NAMALWA (cell line): ENCODE results near the gene ZRANB3.
A peak's percentile ranks its signal among the peaks of the same experiment; 100 is the strongest.
"Not testable (repeated sequence)": the region's sequence is repeated elsewhere in the genome, so short reads cannot be mapped to it uniquely, and the experiment has no call there.

Experiments used
- DNase-seq: peaks from one replicate; pipeline ENCODE4 v3.0.0-alpha.2; 2015; ENCODE audit warnings: low spot score

ZRANB3 gene

DNA sequence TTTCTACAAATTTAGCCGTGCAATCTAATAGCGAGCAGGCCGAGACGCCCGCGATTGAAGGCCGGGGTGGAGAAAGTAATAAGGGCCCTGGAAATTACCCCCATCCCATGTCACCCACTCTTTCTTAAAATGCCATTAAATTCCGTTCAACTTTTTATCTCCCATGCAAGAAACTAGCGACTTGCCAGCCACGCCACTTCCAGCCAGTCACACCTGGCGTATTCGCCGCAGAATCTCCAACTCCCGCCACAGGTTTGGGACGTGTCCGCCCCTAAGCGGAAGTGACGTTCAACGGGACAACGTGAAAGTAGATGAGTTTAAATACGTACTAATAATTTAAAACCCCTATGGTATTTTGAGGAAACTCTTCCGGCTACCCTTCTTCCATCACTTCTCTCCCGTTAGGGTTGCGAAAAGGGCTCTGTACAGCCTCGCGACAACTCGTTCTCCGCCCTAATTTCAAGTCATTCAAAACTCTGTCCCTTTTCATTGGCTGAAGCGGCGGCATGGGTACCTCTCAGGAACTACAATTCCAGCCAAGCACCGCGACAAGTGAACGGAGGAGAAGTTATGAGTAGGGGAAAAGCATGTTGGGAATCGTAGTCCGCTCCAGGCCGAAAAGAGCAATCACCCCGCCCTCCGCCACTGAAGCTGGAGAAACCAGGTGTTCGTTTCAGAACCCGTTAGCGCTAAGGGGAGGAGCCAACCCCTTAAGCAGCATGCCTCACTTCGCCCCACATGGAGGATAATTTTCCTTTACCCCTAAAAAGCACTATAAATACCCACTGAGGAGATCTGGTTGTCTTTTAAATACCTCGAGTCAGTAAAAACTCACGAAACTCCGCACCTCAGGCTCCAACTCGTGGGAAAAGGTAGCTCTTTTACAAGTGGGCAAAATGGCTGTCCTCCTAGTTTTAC is at the start of gene ZRANB3:
TSS of gene ZRANB3 (minus strand) at position 906 of the 918 bp plus-strand sequence.
- DNase-seq = peak; percentile 99

DNA sequence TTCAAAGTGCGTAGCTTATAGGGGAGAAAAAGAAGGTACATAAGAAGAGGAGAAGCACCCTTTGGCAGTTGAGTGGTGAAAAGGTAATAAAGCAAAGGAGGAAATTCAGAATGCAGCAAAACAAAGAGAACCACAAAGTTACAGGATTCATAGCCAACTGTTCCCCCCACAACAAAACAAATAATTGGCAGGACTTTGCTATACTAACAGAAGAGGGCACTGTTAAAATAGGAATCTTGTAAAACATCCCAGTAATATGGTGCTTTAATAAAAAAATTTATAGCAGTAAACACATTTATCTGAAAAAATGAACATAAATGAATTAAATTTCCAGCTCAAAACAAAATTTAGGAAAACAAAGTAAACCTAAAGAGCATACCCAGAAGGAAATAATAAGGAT is 42.6 kb upstream of the ZRANB3 start:
- no peak for DNase-seq

DNA sequence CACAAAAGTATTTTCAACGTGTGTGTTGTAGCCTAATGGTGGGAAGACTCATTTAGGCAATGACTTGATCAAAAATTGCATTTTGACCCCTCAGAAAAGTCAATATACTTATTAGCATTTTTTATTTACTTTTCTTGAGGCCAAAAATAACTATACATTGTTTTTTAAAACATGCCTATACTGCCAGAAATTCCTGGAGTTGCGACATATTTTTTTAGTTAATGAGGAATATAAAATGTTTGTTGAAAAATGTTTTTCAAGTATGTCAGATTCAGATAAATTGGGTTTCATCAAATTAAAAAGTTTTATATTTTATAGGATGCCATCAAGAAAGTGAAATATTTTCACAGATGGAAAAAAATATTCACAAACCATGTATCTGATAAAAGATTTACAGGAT is 39.9 kb upstream of the ZRANB3 start:
- no peak for DNase-seq

DNA sequence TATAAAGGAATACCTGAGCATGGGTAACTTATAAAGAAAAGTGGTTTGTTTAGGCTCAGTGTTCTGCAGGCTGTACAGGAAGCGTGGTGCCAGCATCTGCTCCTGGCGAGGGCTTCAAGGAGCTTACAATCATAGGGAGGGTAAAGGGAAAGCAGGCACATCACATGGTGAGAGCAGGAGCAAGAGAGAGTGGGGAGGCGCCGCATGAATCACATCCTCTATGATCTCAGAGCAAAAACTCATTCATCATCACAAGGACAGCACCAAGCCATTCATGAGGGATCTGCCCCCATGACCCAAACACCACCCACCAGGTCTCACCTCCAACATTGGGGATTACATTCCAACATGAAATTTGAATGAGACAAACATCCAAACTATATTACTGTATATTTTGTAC is 32.8 kb upstream of the ZRANB3 start:
- DNase-seq = no peak

DNA sequence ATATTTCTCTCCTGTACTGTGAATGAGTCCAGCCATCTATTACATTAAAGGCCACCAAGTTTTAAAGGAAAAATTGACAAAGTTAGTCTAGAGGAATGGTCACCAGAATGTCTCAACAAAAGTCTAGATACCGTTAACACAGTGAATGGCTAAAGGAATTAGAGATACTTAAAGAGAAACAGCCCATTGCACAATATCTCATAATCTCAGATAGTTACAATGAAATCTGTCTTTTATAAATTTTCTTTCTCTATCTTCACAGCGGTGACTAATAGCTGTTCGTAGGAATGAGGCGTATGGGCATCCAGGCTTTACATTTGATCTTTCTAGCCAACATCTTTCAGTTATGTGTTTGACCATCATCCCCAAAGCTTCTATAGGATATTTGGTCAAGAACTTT is 30.9 kb upstream of the ZRANB3 start:
- no peak for DNase-seq

DNA sequence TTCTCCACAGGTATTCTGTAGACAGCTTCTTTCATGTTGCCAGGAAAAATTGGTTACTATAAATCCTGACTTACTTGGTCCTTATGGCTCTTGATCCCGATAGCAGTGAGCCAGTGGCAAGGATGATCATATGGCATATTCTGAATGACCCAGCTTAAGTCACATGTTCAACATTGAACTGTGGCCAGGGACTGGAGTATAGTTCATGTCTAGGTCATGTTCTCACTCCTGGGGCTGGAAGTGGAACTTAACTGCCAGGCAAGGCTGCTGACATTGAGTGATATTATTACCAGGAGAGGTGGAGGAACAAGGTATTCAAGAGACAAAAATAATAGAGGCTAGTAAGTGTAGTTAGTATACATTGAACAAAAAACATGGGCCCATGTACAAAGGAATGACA is 26.5 kb upstream of the ZRANB3 start:
- DNase-seq = no peak

DNA sequence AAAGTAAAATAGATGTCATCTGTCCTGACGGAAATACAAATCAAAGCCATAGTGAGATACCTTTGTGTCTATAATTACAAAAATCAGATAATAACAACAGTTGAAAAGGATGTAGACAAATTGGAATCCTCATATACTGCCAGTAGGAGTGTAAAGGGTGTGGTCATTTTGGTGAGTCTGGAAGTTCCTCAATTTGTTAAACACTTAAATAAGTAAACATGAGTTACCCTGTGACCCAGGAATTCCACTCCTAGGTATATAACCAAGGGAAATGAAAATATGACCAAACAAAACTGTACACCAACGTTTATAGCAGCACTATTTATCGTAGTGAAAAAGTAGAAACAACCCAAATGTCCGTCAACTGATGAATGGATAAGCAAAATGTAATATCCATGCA is 24.3 kb upstream of the ZRANB3 start:
- no peak for DNase-seq

DNA sequence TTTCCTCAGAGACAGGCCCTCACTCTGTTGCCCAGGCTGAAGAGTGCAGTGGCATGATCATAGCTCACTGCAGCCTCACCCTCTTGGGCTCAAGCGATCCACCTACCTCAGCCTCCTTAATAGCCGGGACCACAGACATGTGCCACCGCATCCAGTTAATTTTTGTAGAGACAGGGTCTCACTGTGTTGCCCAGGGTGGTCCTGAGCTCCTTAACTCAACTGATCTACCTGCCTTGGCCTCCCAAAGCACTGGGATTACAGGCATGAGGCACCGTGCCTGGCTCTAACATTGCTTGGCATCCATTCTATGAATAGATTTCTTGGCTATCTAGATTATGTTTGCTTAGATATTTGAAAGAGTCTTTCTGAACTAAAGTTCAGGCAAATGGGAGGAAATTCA is 21.9 kb upstream of the ZRANB3 start:
- DNase-seq = no peak

DNA sequence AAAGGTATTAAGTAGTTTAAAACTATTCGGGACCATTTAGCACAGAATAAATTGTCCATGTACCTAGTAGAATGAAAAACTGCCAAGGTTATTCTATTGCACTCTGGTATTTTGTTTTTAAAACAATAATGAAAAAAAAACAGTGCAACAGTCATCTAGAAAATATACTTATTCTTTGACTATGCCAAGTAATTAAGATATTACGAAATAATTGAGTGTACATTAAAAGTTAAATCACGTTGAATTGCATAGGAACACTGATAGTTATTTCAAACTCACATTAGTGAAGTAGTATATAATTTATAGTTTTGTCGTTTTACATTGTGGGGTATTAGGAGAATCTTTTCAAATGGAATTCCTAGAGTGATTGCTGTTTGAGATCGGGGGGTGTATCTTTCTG is 20.3 kb upstream of the ZRANB3 start:
- DNase-seq = no peak

DNA sequence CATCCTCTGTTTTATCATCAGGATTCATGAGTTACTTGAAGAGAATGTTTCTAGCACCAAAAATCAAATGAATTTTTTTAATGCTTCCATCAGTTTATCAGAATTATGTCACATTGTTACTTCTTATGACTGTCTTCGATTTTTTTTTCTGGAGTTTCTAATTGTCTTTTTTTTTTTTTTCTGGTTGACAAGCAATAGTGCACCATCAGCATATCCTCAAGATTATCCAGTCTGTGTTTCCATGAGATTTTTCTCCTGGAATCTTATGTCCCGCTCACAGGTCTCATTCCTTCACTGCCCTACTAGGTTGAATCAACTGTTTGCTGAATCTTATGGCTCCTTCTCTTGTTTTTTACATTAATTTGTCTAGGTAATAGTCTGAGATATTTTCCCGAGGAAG is 16.3 kb upstream of the ZRANB3 start:
- DNase-seq = no peak

DNA sequence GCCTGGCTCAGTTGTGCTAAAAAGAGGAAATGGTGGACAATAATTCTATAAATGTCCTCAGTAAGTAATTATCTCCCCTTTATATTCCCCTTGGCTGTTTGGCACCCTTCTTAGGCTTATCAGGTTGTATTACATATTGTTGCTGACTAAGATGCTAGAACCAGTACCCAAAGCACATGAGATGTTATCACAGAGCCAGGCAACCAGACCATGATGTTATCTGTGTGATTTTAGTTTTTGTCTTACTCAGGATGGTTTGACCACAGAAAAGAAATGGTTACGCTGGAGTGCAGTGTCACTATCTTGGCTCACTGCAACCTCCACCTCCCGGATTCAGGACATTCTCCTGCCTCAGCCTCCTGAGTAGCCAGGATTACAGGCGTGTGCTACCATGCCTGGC is 15.4 kb upstream of the ZRANB3 start:
- DNase-seq = no peak

DNA sequence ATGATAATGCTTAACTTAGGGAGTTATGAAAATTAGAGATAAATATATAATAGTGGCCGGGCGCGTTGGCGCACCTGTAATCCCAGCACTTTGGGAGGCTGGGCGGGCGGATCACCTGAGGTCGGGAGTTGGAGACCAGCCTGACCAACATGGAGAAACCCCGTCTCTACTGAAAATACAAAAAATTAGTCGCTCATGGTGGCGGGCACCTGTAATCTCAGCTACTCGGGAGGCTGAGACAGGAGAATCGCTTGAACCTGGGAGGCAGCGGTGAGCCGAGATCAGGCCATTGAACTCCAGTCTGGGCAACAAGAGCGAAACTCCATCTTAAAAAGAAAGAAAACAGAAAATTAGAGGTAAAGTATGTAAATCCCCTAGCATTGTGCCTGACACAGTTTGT is 2.5 kb upstream of the ZRANB3 start:
- DNase-seq = not testable (repeated sequence)

DNA sequence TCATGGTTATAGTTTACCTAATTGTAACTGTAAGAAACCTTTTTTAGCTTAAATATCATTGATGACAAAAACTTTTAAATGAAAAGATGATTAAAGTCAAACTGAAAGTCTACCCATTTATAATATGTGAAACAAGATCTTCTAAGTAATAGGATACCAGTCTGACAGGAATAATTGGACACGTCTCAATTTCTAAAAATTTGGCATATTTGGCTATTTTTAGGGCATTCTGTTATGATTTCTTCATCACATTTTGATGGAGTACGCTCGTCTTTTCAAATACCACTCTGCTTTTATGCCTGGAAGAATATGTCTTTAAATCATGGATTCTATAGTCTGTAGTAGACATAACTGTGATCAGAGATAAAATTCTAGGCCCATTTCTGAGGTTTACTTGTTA is 1.6 kb upstream of the ZRANB3 start:
- DNase-seq = no peak

DNA sequence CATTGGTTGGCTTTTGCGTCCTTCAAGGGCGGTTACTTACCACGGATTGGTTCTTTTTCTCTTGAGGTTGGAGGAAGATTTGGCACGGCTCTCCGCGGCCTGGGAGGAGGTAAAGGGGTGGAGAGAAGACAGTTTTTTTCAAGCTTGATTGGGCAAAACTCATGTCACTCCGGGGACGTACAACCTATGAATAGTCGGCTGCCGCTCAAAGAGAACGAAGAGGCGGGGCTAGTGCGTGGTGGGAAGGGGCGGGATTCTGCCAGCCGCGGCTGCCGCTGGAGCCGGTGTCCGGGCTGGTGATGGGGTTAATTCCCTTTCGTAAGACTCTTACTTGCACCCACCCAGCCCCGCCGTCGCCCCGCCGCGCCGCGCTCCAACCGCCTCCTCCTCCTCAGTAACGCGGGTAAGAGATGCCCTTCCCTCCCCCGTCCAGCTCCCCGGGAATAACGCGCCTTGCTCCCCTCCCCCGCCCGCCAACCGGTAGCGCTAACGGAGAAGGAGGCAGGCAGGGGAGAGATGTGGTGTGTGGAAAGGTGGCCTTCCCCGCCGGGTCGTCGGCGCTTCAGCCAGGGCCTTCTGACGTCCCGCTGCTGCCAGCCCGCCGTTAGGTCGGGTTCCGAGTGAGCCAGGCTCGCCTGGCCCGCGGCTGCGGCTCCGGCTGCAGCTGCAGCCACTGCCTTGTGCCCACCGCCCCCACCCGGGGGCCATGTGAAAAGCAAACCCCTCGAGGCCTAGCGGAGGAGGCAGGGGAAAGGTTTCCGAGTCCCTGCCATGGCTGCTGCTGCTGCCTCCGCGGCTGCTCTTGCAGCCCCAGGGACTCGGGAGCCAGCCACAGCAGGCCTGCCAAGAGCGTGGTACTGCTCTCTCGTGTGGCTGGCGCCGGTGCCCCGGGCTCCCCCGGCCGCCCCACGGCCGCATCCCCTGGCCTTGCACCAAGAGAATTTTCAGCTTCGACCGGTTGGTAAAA is 496 bp upstream of the ZRANB3 start, which contains the start of gene R3HDM1:
TSS of gene R3HDM1 (plus strand) at position 254 of the 967 bp plus-strand sequence. CDS start 73,362 bp downstream, outside the sequence.
- DNase-seq = peak; percentile 100

DNA sequence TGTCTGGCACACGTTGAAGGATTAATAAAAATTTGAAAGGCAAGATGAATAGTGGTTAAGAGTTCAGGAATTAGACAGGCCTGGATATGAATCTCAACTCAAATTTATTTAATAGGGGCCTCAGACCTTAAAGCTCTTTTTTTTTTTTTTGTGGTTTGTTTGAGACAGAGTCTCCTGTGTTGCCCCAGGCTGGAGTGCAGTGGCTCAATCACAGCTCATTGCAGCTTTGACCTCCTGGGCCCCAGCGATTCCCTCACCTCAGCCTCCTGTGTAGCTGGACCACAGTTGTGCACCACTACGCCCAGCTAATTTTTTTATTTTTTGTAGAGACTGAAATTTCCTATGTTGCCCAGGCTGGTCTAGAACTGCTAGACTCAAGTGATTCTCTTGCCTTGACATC is 3.0 kb downstream of the ZRANB3 start:
- no peak for DNase-seq

DNA sequence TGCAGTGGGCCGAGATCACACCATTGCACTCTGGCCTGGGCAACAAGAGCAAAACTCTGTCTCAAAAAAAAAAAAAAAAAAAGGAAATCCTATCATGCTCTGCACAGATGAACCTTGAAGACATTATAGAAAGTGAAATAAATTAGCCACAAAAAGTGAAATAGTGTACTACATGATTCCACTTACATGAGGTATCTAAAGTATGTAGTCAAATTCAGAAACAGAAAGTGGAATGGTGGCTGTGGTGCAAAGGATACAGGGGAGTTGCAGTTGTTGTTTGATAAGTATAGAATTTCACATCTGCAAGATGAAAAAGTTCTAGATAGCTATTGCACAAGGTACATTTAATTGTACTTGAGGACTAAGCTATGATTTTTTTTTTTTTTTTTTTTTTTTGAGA is 5.2 kb downstream of the ZRANB3 start:
- DNase-seq = no peak

DNA sequence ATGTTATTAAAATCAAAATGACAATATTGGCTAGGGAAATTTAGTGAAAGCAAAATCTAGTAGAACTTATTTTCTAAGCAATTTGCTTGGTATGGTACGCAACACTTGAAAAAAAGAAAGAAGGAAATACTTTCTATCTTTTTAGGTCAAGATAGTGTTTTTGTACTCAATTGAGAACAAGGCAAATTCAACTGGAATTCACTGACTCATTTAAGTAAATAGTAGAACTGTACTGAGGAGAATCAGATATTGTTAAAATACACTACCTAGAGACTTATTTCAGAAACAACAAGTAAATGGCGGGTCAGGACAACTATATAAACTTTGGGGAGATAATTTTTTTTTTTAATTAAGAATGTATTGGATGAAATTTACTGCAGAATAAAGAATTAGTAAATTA is 18.9 kb downstream of the ZRANB3 start:
- no peak for DNase-seq

DNA sequence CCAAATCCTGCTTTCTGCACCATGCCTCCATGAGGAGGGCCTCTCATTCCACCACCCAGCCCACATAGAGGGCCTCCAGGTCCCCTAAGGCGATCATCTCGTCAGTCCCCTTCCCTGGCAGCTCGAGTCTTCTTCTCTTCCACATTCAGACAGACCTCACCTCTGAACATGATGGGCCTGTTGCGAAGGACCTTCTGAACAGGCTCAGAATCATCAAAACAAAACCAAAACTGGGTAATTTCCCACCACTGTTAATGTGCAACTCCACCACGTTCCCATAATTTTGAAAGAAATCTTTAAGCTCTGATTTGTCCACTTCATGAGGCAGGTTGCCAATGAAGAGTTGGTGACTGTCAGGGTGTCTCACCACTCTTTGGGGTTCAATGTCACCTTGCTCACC is 20.4 kb downstream of the ZRANB3 start:
- no peak for DNase-seq

DNA sequence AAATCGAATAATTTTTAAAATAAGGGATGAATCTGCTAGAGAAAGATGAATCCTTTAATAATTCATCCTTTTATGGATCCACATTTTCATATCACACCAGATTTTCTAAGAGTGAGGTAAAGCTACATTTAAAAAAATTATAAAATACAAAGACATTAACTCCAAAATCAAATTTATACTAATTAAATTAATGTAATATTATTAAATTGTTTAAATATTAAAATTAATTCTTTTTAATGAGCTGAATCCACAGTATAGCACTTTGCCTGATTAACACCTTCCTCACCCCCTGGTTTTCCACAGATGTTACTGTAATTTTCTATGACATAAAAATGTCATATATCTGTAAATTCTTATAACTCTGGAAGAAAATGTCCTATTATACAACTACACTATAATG is 26.2 kb downstream of the ZRANB3 start:
- no peak for DNase-seq

DNA sequence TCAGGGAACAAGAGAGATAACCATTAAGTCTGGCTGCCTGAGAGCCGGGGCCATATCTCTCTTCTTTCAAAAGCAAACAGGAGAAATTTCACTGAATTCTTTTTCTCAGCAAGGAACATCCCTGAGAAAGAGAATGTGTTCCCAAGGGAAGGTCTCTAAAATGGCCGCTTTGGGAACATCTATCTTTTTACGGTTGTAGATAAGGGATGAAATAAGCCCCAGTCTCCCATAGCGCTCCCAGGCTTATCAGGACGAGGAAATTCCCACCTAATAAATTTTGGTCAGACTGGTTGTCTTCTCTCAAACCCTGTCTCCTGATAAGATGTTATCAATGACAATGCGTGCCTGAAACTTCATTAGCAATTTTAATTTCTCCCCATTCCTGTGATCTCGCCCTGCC is 32.4 kb downstream of the ZRANB3 start:
- not testable (repeated sequence) for DNase-seq

DNA sequence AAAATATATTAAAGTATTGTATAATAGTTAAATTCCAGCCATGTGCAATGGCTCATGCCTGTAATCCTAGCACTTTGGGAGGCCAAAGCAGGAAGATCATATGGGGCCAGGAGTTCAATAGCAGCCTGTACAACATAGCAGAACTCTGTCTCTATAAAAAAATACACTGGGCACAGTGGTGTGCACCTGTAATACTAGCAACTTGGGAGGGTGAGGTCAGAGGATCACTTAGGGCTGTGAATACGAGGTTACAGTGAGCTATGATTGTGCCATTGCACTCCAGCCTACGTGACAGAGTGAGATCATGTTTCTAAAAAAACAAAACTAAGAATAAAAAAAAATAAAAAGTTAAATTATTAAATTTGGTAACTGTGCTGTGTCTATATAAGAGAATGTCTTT is 36.1 kb downstream of the ZRANB3 start:
- DNase-seq = no peak

DNA sequence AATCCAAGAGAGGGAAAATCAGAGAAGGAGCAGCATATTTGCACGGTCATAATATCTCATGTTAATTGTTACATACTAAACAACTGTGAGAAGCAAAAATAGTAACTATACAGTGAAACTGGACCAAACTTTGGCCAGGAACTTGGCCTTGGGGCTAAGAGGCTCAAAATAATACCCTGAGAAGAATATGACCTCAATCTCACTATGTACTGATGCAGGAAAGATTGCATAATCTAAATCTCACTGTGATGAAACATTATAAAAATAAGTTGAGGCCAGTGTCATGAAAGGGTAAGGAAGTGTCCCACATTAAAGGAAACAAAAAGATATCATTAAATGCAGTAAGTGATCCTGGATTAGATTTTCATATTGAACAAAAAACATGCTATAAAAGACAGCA is 36.5 kb downstream of the ZRANB3 start:
- no peak for DNase-seq

DNA sequence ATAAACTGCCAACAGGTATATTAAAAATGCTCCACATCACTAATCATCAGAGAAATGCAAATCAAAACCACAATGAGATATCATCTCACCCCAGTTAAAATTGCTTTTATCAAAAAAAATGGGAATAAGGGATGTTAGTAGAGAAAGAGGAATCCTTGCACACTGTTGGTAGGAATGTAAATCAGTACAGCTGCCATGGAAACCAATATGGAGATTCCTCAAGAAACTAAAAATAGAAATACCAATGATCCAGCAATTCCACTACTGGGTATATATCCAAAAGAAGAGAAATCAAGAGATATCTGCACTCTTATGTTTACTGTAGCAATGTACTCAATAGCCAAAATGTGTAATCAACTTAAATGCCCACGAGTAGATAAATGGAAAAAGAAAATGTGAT is 40.6 kb downstream of the ZRANB3 start:
- no peak for DNase-seq
